ENCODE data around the gene NMNAT2.

Gene NMNAT2

DNA sequence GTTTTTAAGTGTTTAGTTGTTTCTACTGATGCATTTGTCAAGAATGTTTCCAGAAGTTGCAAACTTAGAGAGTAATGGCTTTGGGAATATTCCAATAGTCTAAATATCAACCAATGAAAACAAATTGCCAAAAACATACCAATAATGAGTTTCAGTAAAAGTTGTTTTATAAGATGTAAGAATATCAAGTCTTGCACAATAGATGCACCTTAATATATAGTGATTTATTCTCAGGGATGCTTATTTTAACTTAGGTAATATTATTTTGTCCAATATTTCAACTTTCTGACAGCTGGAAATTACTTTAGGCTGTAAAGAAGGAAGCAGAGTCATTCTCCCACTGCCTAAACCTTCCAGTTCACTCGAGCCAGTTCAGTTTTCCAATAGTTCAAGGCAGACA is 5.4 kb upstream of the NMNAT2 start:
- TF ChIP-seq CTCF (IDR thresholded peaks at IDR 0.05; ENCODE audit: insufficient read depth, low read depth, low read length, missing control alignments), result no peak
- no peak for DNase-seq (ENCODE audit: low read depth)
- no peak overlapping the region for H3K4me3 ChIP-seq (ENCODE audit: low read length)

DNA sequence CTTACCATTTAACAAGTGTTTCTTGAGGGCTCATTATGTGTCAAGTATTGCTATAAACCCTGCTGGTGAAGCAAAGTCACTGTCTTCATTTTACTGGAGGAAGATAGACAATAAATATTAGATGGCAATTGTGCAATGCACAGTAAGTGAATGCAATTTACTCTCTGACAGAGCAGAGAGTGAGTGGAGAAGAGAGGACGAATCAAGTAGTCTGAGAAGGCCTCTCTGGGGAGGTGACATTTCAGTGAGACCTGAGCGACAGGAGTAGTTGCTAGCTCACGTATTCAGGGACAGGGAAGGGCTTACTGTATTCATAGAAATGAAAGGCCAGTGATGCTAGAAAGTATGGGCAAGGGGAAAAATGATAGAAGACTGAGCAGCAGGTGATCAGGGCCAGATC is 1.2 kb upstream of the NMNAT2 start:
- TF ChIP-seq CTCF (IDR thresholded peaks at IDR 0.05; ENCODE audit: insufficient read depth, low read depth, low read length, missing control alignments), result no peak
- H3K4me3 ChIP-seq (ENCODE audit: low read length), result no peak overlapping the region
- DNase-seq (ENCODE audit: low read depth), result no peak

DNA sequence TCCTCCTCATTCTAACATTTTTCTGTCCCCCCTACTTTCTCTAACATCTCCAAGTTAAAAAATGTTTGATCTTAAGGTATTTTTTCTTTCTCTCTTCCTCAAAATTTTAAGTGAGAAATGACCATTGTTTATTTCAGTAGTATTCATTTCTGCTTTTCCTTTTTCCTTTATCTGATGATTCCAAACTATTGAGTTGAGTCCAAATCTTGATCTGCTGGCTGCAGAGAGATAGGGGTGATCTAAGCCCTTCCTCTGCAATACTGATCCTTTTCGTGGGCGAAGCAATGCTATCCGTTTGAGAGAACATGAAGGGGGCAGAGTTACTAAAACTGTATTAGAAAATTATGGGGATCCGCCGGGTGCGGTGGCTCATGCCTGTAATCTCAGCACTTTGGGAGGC is 516 bp upstream of the NMNAT2 start:
- no peak for DNase-seq (ENCODE audit: low read depth)
- TF ChIP-seq CTCF (IDR thresholded peaks at IDR 0.05; ENCODE audit: insufficient read depth, low read depth, low read length, missing control alignments), result no peak
- no peak overlapping the region for H3K4me3 ChIP-seq (ENCODE audit: low read length)

DNA sequence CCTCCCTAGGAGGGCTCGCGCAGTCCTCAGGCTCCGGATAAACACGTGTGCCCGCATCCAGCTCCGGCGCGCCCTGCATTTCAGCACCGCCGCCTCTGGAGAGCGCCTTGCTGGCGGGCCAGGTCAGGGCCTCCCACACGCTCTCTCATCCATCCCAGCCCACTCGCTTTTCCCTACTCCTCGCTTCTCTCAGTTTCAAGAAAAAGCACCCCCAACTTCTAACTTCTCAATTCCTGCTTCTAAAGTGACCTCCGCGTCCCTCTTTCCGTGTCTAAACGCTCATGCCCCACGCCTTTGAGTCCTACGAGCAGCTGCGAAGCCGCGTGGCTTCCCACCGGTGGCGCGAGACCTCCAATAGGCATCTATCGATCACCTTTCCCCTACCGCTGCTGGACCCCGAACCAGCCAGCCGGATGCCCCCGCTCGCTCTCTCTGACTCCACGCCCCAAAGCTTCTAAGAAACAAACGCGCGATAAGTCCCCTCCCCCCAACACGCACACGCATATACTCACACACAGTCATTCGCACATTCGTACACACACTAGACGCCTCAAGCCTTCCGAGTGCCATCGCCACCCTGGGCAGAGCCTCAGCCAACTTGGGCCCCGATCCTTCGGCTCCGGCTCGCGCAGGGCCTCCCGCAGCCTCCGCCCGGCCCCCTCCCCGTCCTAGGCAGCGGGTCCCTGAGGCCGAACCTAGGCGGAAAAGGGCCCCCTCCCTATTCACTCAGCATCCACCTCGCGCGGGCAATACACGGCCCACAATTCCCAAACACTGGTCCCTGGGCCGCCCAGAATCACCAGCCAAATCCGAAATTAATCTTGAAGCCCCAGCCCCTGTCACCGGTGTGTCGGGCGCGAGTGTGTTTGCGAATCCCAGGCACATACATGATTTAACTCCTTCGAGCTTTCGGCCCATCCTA is 1.1 kb downstream of the NMNAT2 start:
- TF ChIP-seq CTCF (IDR thresholded peaks at IDR 0.05; ENCODE audit: insufficient read depth, low read depth, low read length, missing control alignments), result no peak
- no peak overlapping the region for H3K4me3 ChIP-seq (ENCODE audit: low read length)
- peak; percentile 69 for DNase-seq (ENCODE audit: low read depth)

- no peak for DNase-seq (ENCODE audit: low read depth)
- no peak for TF ChIP-seq CTCF (IDR thresholded peaks at IDR 0.05; ENCODE audit: insufficient read depth, low read depth, low read length, missing control alignments)
- no peak overlapping the region for H3K4me3 ChIP-seq (ENCODE audit: low read length)
Measured at GRCh38 chr1:183414365-183414764, 3.8 kb downstream of the NMNAT2 start.

DNA sequence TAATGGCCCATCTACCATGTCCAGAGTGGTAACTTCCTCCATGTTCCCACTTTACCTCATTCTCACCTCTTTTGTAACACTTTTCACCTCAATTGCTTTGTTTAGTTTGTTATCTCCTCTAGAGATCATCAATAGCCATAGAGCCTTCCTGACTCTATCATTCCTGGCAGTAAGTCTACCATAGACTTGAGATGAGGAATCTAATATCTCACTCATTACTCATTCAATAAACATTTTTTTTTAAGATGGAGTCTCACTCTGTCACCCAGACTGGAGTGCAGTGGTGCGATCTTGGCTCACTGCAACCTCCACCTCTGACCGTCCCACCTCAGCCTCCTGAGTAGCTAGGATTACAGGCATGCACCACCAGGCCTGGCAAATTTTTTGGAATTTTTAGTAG is 7.1 kb downstream of the NMNAT2 start:
- no peak overlapping the region for H3K4me3 ChIP-seq (ENCODE audit: low read length)
- DNase-seq (ENCODE audit: low read depth), result no peak
- TF ChIP-seq CTCF (IDR thresholded peaks at IDR 0.05; ENCODE audit: insufficient read depth, low read depth, low read length, missing control alignments), result no peak

DNA sequence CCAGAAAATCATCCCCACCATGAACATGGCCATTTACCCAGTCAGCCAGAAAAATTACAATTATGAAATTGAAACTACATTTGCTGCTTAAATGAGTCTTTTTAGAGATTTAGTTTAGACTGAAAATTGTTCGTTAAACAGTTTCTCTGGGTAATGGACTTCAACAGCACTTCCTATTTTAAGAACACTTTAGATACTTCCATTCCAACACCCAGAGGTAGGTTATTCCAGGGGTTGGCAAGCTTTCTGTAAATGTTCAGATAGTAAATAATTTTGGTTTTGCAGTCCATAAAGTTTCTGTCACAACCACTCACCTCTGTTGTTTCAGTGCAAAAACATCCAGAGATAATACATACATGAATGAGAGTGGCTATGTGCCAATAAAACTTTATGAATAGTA is 10.2 kb downstream of the NMNAT2 start:
- no peak for DNase-seq (ENCODE audit: low read depth)
- H3K4me3 ChIP-seq (ENCODE audit: low read length), result no peak overlapping the region
- TF ChIP-seq CTCF (IDR thresholded peaks at IDR 0.05; ENCODE audit: insufficient read depth, low read depth, low read length, missing control alignments), result no peak

Measured in epithelial cell of esophagus (primary cell).